GM10266 (cell line): ENCODE results near the gene TMEM200A.

Experiments used
- DNase-seq: peaks from one replicate; pipeline ENCODE4 v3.0.0; 2012; ENCODE audit errors: extremely low spot score
- CTCF ChIP-seq: IDR thresholded peaks from 2 replicates; pipeline ENCODE4 v1.5.1; 2012; ENCODE audit warnings: mild to moderate bottlenecking, low read depth; ENCODE audit not compliant: control insufficient read depth, insufficient read depth; ENCODE audit errors: missing control alignments

TMEM200A gene

GRCh38 chr6:130377915-130378314 lies 12.1 kb downstream of the TMEM200A start:
- TF ChIP-seq CTCF, result no peak
- DNase-seq, result no peak

- DNase-seq, result no peak
- TF ChIP-seq CTCF, result no peak
These were observed 13.4 kb downstream of the TMEM200A start for GRCh38 chr6:130379223-130379622.

GRCh38 chr6:130381012-130381411 lies 15.2 kb downstream of the TMEM200A start:
- no peak for TF ChIP-seq CTCF
- DNase-seq, result no peak

- peak; percentile 33 for DNase-seq
- TF ChIP-seq CTCF, result peak; percentile 23
These were observed 15.9 kb downstream of the TMEM200A start for GRCh38 chr6:130381459-130382380.

GRCh38 chr6:130382872-130383490 lies 17.2 kb downstream of the TMEM200A start:
- DNase-seq, result no peak
- no peak for TF ChIP-seq CTCF

- no peak for TF ChIP-seq CTCF
These were observed 19.4 kb downstream of the TMEM200A start for GRCh38 chr6:130385064-130385695.

More at GRCh38 chr6:130385064-130385695, 19.4 kb downstream of the TMEM200A start:
- DNase-seq, result no peak
